ENCODE measurements around the gene PLEKHM2.

GRCh38 chr1:15692121-15692682, 8.1 kb downstream of the PLEKHM2 start:
- TF ChIP-seq CTCF (IDR thresholded peaks at IDR 0.05; ENCODE audit: low read depth, low read length, poor library complexity, severe bottlenecking): no peak
- TF ChIP-seq EZH2phosphoT487 (IDR thresholded peaks at IDR 0.05; ENCODE audit: borderline replicate concordance, low read length): no peak

Data from DOHH2 (cell line).